PC-9 (cell line): Measurements from ENCODE around the gene ARHGDIB.

Experiments used
- CTCF ChIP-seq: fragments of 200-600 bp; sonication (generic); conservative IDR thresholded peaks from 2 replicates; pipeline ENCODE4 v1.6.1; 2017; ENCODE audit warnings: mixed run types, antibody characterized with exemption, mild to moderate bottlenecking, moderate library complexity
- EZH2 ChIP-seq: fragments of 200-600 bp; sonication (generic); IDR thresholded peaks from 2 replicates; pipeline ENCODE4 v1.8.0; 2017; ENCODE audit warnings: antibody characterized with exemption, low read depth

- TF ChIP-seq CTCF = no peak
- TF ChIP-seq EZH2 = no peak
Measured at GRCh38 chr12:14959126-14959440, 2.3 kb downstream of the ARHGDIB start.
